AG08396 (cell line): ENCODE data around the gene PI4K2A.
A peak's percentile ranks its signal among the peaks of the same experiment; 100 is the strongest.

ENCODE experiments used
- DNase-seq: peaks from one replicate; pipeline ENCODE4 v3.0.0; 2012; ENCODE audit warnings: low spot score, mixed read lengths

PI4K2A gene

GRCh38 chr10:97704341-97704740 is 63.9 kb downstream of the PI4K2A start:
- DNase-seq = no peak

GRCh38 chr10:97705006-97705670 is 64.7 kb downstream of the PI4K2A start:
- no peak for DNase-seq

- no peak for DNase-seq
Measured at GRCh38 chr10:97707134-97707861, 66.8 kb downstream of the PI4K2A start.

- no peak for DNase-seq
Measured at GRCh38 chr10:97708167-97708566, 67.7 kb downstream of the PI4K2A start.

- peak; percentile 81 for DNase-seq
Measured at GRCh38 chr10:97708976-97709946, 68.8 kb downstream of the PI4K2A start.

- no peak for DNase-seq
Measured at GRCh38 chr10:97711640-97712572, 71.4 kb downstream of the PI4K2A start.

GRCh38 chr10:97713339-97713825 is 72.9 kb downstream of the PI4K2A start, which contains the start of gene MARVELD1:
TSS of gene MARVELD1 (plus strand) at chr10:97713730. CDS start at chr10:97713877, 147 bp downstream.
- DNase-seq = peak; percentile 85

- DNase-seq = peak; percentile 80
Measured at GRCh38 chr10:97713826-97714400, 73.4 kb downstream of the PI4K2A start.

- DNase-seq = peak; percentile 72
Measured at GRCh38 chr10:97714401-97715258, 74.2 kb downstream of the PI4K2A start.

GRCh38 chr10:97715259-97715874 is 74.9 kb downstream of the PI4K2A start:
- DNase-seq = no peak

- no peak for DNase-seq
Measured at GRCh38 chr10:97717627-97718026, 77.2 kb downstream of the PI4K2A start.

- no peak for DNase-seq
Measured at GRCh38 chr10:97718178-97718577, 77.7 kb downstream of the PI4K2A start.

- DNase-seq = no peak
Measured at GRCh38 chr10:97718659-97719142, 78.2 kb downstream of the PI4K2A start.

- DNase-seq = no peak
Measured at GRCh38 chr10:97719602-97720001, 79.1 kb downstream of the PI4K2A start.

GRCh38 chr10:97721871-97722780 is 81.7 kb downstream of the PI4K2A start:
- DNase-seq = no peak

GRCh38 chr10:97723001-97723400 is 82.5 kb downstream of the PI4K2A start:
- no peak for DNase-seq

GRCh38 chr10:97724341-97724941 is 84.0 kb downstream of the PI4K2A start:
- DNase-seq = no peak
